Osteoblast (primary cell): ENCODE data around the gene KLHDC1. TPM values are rescaled to one million over a fixed set of nuclear protein-coding genes. Genes with fewer than 3 reads are reported as not detected.
"Not testable (repeated sequence)": the region's sequence is repeated elsewhere in the genome, so short reads cannot be mapped to it uniquely, and the experiment has no call there.

Source experiments
- DNase-seq: peaks from one replicate; pipeline ENCODE4 v3.0.0; 2011; ENCODE audit warnings: low spot score, mixed read lengths; ENCODE audit not compliant: insufficient read length; ENCODE audit errors: missing footprints
- H2AFZ ChIP-seq: 2 replicates; pipeline ENCODE4 v1.6.0; 2011; ENCODE audit warnings: mild to moderate bottlenecking, low read length
- H3K27ac ChIP-seq: 2 replicates; pipeline ENCODE4 v1.5.1; 2011; ENCODE audit warnings: mild to moderate bottlenecking, low read depth, low read length, moderate library complexity
- H3K27me3 ChIP-seq: 2 replicates; pipeline ENCODE4 v1.6.0; 2012; ENCODE audit warnings: mild to moderate bottlenecking, control low read depth, inconsistent platforms, low read length, moderate library complexity; ENCODE audit not compliant: insufficient read depth
- H3K36me3 ChIP-seq: 2 replicates; pipeline ENCODE4 v1.5.1; 2011; ENCODE audit warnings: mild to moderate bottlenecking, low read length, control low read depth, moderate library complexity; ENCODE audit not compliant: insufficient read depth
- H3K4me1 ChIP-seq: 2 replicates; pipeline ENCODE4 v1.5.1; 2011; ENCODE audit warnings: mild to moderate bottlenecking, low read length, control low read depth, moderate library complexity; ENCODE audit not compliant: insufficient read depth
- H3K4me2 ChIP-seq: 2 replicates; pipeline ENCODE4 v1.6.0; 2011; ENCODE audit warnings: mild to moderate bottlenecking, low read length; ENCODE audit not compliant: insufficient read depth
- H3K4me3 ChIP-seq: fragments of 200-600 bp; sonication (generic); 3 replicates; pipeline ENCODE4 v1.5.1; 2012; ENCODE audit warnings: mild to moderate bottlenecking, low read length, inconsistent platforms; ENCODE audit not compliant: insufficient read depth
- H3K79me2 ChIP-seq: 2 replicates; pipeline ENCODE4 v1.6.0; 2012; ENCODE audit warnings: mild to moderate bottlenecking, low read length, control low read depth, inconsistent platforms; ENCODE audit not compliant: insufficient read depth
- H3K9me3 ChIP-seq: 2 replicates; pipeline ENCODE4 v1.5.1; 2011; ENCODE audit warnings: low read depth, low read length, control low read depth
- H4K20me1 ChIP-seq: 2 replicates; pipeline ENCODE4 v1.6.0; 2012; ENCODE audit warnings: mild to moderate bottlenecking, low read length, control low read depth; ENCODE audit not compliant: insufficient read depth
- CTCF ChIP-seq: IDR thresholded peaks from 2 replicates; pipeline ENCODE4 v1.5.1; 2011; ENCODE audit warnings: mild to moderate bottlenecking, low read depth, low read length, moderate library complexity; ENCODE audit errors: extremely low read depth
- total RNA-seq: library from RNA; depleted of rRNA; stranded (reverse); fragments of >200 nt; gene quantifications from 2 replicates; pipeline ENCODE4 v1.2.3, GENCODE V29; 2012

Gene KLHDC1
- total RNA-seq, 1 donor = 2.9 TPM

GRCh38 chr14:49703965-49704364, 11.0 kb downstream of the KLHDC1 start:
- no peak for TF ChIP-seq CTCF
- Histone ChIP-seq H2AFZ (no peak overlapping the region), H3K27ac (no peak overlapping the region), H4K20me1 (no peaks in the 10 kb centered on the region), H3K4me3 (no peak overlapping the region), H3K4me1 (no peaks in the 10 kb centered on the region), H3K4me2 (no peak overlapping the region), H3K9me3 (no peaks in the 10 kb centered on the region), H3K27me3 (no peaks in the 10 kb centered on the region), H3K79me2 (no peaks in the 10 kb centered on the region), H3K36me3 (no peaks in the 10 kb centered on the region)
- no peak for DNase-seq

- not testable (repeated sequence) for H3K36me3 ChIP-seq, H3K4me1 ChIP-seq, H3K9me3 ChIP-seq, DNase-seq, H3K4me2 ChIP-seq, H3K27me3 ChIP-seq, H4K20me1 ChIP-seq, H3K4me3 ChIP-seq, H2AFZ ChIP-seq, H3K27ac ChIP-seq, H3K79me2 ChIP-seq
Observed at GRCh38 chr14:49704471-49704870, 11.6 kb downstream of the KLHDC1 start.

- not testable (repeated sequence) for H3K9me3 ChIP-seq, H4K20me1 ChIP-seq, H3K79me2 ChIP-seq, H3K4me2 ChIP-seq, H3K27ac ChIP-seq, H3K4me1 ChIP-seq, DNase-seq, H3K27me3 ChIP-seq, H3K4me3 ChIP-seq, H3K36me3 ChIP-seq, H2AFZ ChIP-seq
Observed at GRCh38 chr14:49710993-49711392, 18.1 kb downstream of the KLHDC1 start.

- H2AFZ ChIP-seq = no peak overlapping the region
- H3K27me3 ChIP-seq = no peaks in the 10 kb centered on the region
- DNase-seq = no peak
- no peak for TF ChIP-seq CTCF
- no peaks in the 10 kb centered on the region for H3K36me3 ChIP-seq
- no peaks in the 10 kb centered on the region for H3K79me2 ChIP-seq
- H3K4me1 ChIP-seq = no peaks in the 10 kb centered on the region
- no peaks in the 10 kb centered on the region for H4K20me1 ChIP-seq
- no peak overlapping the region for H3K4me2 ChIP-seq
- no peaks in the 10 kb centered on the region for H3K9me3 ChIP-seq
- no peak overlapping the region for H3K27ac ChIP-seq
- no peak overlapping the region for H3K4me3 ChIP-seq
Observed at GRCh38 chr14:49720744-49721143, 27.8 kb downstream of the KLHDC1 start.

GRCh38 chr14:49721733-49722435, 29.0 kb downstream of the KLHDC1 start:
- H3K4me2 ChIP-seq = not testable (repeated sequence)

More at GRCh38 chr14:49721733-49722435, 29.0 kb downstream of the KLHDC1 start:
- H3K27ac ChIP-seq, H3K4me1 ChIP-seq, H2AFZ ChIP-seq, H3K4me3 ChIP-seq, H3K9me3 ChIP-seq, H4K20me1 ChIP-seq, H3K79me2 ChIP-seq, H3K36me3 ChIP-seq, H3K27me3 ChIP-seq, DNase-seq: not testable (repeated sequence)
